Rectal smooth muscle tissue (tissue), 1 donor: Measurements from ENCODE around the gene PRSS21.

Experiments
- H3K27ac ChIP-seq: one replicate; pipeline ENCODE4 v1.7.0; 2013; ENCODE audit warnings: low read depth, low read length, inconsistent platforms
- H3K27me3 ChIP-seq: one replicate; pipeline ENCODE4 v1.7.0; 2013; ENCODE audit warnings: low read length; ENCODE audit not compliant: control insufficient read depth, insufficient read depth
- H3K36me3 ChIP-seq: one replicate; pipeline ENCODE4 v1.7.0; 2013; ENCODE audit warnings: low read length; ENCODE audit not compliant: control insufficient read depth, insufficient read depth
- H3K4me1 ChIP-seq: one replicate; pipeline ENCODE4 v1.7.0; 2013; ENCODE audit warnings: low read length; ENCODE audit not compliant: control insufficient read depth, insufficient read depth
- H3K4me3 ChIP-seq: one replicate; pipeline ENCODE4 v1.7.0; 2013; ENCODE audit warnings: low read length
- H3K9ac ChIP-seq: one replicate; pipeline ENCODE4 v1.7.0; 2013; ENCODE audit warnings: low read length

Gene PRSS21

DNA sequence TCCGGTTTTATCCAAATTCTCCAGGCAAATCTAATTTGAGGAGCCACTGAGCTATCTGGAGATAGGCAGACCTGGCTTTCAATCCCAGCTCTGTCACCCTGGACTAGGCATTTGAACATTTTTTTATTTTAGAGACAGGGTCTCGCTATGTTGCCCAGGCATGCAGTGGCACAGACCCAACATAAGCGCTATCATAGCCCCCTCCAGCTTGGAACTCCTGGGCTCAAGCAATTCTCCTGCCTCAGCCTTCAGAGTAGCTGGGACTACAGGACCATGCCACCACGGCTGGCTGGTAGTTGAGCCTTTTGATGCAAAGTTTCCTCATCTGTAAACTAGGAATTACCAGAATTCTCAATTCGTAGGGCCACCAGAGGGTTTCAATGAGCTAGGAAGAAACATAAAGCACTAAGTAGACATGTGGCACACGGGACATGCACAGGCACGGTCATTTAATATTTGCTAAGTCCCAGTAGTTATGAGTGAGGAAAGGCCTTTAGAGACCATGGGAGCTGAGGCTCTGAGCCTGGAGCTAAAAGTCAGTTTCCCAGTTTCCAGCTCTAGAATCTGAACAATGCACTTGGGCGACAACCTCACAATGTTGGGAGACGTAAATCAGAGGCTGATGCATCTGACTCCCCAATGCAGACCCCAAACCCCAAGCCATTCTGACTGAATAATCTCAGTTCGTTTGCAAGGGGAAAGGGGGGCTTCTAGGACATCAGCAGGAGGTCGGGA is 41.1 kb upstream of the PRSS21 start:
- H3K9ac ChIP-seq: peak overlapping the region; percentile 28
- peak overlapping the region; percentile 77 for H3K4me3 ChIP-seq
- peaks cover 3% of the 10 kb centered on the region for H3K4me1 ChIP-seq
- H3K36me3 ChIP-seq: peaks cover 22% of the 10 kb centered on the region
- H3K27me3 ChIP-seq: no peaks in the 10 kb centered on the region
- no peak overlapping the region for H3K27ac ChIP-seq

DNA sequence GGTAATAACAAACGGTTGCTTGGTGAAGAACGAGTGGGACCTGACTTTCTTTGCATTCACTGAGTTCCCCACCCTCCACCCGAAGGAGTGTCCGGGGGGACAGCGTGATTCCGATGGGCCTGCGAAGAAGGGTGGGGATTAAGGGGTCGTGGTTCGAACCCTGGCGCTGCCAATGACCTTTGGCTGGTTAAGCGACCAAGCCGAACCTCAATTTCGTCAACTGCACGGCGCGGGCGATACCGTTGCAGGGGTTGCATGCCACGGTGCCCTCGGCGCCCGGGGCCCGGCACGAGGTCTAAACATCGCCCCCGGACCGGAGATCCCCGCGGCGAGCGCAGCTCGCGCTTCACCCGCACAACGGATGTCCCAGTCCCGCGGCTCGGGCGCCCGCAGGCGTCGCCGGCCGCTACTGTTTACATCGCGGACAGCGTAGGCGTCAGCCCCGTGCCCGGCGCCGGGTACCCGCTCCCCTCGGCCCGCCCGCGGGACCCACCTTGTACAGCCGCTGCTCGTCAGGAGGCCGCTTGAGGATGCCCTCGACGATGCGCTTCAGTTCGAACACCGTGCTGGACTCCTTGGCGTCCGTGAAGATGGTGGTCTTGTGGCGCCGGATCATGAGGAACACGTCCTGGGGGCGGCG is 40.4 kb upstream of the PRSS21 start:
- peaks cover 22% of the 10 kb centered on the region for H3K36me3 ChIP-seq
- peak overlapping the region; percentile 72 for H3K27ac ChIP-seq
- H3K4me1 ChIP-seq: peaks cover 3% of the 10 kb centered on the region
- H3K27me3 ChIP-seq: no peaks in the 10 kb centered on the region
- H3K9ac ChIP-seq: peak overlapping the region; percentile 28
- peak overlapping the region; percentile 77 for H3K4me3 ChIP-seq

DNA sequence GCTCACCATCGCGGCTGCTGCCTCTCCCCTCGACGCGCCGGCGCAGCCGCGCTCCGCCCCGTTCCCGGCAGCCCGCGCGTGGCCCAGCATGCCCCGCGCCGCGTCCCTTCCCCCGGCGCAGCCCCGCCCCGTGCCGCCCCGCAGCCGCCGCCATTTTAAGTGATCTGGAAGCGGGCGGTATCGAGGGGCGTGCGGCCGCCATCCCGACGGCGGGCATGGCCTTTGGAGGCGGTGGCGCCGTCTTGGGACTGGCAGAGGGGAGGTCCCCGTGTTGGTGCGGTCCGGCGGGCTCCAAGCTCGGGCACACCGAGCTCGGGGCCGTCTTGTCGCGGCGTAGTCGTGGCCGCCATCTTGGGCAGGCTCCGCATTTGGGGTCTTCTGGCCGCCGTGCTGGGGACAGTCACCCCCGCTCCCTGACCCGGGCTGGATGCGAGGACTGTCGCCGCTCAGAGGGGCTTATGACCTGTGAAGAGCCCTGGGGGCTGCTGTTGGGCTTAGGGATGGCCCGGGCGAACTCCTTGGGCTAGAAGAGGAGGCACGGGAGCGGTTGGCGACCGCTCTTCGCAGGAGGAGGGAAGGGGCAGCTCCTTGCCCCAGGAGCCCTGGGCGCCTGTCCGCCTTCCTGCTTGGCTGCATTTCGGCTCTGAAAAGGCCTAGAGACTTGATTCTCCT is 39.7 kb upstream of the PRSS21 start, which contains the start of gene ELOB:
Gene ELOB (minus strand): TSS at position 50 of the 672 bp plus-strand sequence. CDS start 41 bp downstream, at position 9.
- H3K27me3 ChIP-seq: no peaks in the 10 kb centered on the region
- peak within 1 kb of the TSS; percentile 100 for H3K27ac ChIP-seq
- peak within 1 kb of the TSS; percentile 95 for H3K4me3 ChIP-seq
- peak within 1 kb of the TSS; percentile 100 for H3K9ac ChIP-seq
- H3K4me1 ChIP-seq: peaks cover 3% of the 10 kb centered on the region
- H3K36me3 ChIP-seq: peaks cover 19% of the 10 kb centered on the region

DNA sequence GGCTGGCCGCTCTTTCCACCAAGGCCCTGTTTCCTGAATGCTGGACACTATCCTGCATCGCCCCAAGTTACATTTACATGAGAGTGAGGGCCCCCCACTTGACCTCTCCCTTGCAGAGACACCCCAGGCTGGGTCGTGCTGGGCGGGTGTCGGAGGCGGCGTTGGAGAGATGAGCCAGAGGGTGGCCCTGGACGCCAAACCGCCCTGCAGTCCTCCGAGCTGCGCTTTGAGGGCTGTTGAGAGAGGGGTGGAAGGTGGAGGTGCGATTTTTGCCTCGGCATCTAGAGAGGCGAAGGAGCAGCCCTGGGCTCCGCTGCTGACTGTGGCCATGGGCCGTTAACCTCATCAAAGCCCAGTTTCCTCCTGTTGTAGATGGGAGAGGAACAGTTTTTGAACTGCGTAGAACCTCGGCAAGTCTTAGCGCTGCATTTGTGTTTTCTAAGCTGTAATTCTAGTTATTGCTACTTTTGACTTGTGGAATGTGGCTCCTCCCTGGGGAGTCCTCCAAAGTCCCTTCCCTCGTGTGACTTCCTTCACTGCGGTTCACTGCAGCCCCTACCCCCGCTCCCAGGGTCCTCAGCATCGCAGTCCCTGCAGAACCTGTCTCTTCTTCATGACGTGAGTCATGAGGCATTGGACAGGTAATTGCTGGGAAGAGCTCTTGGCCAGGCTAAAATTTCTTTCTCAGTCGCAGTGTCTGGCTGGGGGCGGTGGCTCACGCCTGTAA is 39.0 kb upstream of the PRSS21 start:
- Histone ChIP-seq H3K4me1 (peaks cover 3% of the 10 kb centered on the region), H3K4me3 (peak overlapping the region; percentile 95), H3K36me3 (peaks cover 16% of the 10 kb centered on the region), H3K9ac (peak overlapping the region; percentile 100), H3K27me3 (no peaks in the 10 kb centered on the region), H3K27ac (peak overlapping the region; percentile 100)

DNA sequence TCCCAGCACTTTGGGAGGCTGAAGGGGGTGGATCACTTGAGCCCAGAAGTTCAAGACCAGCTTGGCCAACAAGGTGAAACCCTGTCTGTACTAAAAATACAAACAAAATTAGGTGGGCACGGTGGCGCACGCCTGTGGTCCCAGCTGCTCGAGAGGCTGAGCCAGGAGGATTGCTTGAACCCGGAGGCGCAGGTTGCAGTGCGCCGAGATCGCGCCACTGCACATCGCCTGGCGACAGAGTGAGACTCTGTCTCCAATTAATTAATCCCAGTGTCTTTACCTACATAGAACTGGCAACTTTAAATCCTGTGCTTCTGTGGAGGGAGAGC is 38.4 kb upstream of the PRSS21 start:
- Histone ChIP-seq H3K4me1 (peaks cover 3% of the 10 kb centered on the region), H3K4me3 (peak overlapping the region; percentile 95), H3K27ac (peak overlapping the region; percentile 100), H3K9ac (peak overlapping the region; percentile 100), H3K36me3 (peaks cover 11% of the 10 kb centered on the region), H3K27me3 (no peaks in the 10 kb centered on the region)

DNA sequence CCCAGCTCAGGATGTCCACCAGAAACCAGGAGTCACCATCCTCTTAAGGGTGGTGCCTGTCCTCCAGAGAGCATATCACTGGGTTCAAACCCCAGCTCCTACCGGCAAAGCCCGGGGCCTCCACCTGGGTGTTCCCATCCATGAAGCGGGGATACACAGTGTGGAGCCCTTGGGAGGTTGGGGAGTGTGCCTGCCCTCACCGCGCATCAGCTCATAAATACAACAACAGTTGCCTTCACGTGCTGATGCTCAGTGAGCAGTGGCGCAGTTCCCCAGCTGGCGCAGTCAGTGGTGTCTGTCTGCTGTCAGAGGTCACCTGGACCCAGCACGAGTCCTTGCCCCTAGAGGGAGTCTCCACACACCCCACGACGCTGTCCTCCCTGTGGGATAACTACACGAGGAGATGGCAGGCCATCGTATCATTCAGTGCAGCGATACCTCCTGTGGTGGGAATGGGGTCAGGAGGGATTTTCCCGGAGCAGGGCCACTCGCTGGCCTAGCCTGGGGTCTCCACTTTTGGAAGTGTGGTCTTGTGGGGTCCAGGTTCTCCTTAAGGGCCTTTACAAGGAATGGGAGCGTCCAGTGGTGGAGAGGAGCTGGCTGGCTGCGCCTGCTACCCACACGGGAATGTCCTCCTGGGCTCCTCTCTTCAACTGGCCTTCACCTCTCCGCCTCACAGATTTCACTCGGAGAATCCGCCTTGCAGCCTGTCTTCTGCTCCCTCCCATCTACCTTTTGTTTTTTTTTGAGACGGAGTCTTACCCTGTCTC is 37.7 kb upstream of the PRSS21 start:
- no peaks in the 10 kb centered on the region for H3K27me3 ChIP-seq
- H3K4me3 ChIP-seq: no peak overlapping the region

DNA sequence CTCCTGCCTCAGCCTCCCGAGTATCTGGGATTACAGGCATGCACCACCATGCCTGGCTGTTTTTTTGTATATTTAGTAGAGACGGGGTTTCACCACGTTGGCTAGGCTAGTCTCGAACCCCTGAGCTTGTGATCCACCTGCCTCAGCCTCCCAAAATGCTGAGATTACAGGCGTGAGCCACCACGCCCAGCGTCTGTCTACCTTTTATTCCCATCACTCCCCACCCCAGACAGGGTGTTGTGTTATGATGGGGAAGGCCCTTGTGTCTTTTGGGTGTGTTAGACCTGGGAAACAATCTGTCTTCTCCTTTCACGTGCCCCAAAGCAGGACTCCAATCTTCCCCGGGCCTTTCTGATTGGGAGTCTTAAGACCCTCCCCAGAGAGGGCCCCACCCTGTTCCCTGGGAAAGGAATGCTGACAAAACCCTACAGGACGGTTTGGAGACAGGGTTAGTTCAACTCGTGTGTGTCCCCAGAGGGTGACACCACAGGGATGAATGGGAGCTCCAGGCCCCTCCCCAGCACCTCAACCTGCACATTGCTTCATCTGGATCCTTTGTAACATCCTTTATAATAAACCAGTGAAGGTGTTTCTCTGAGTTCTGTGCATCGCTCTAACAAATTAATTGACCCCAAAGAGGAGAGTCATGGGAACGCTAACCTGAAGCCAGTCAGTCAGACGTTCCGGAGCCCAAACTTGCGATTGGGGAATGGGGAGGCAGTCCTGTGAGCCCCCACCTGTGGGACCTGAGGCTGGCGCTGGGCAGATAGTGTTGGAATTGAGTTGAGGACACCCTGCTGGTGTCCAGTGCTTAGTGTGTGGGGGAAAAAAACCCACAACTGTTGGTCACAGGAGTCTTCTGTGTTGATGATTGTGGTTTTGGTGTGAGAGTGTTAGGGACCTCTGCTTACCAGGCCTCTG is 36.8 kb upstream of the PRSS21 start:
- no peak overlapping the region for H3K27ac ChIP-seq
- no peaks in the 10 kb centered on the region for H3K36me3 ChIP-seq
- H3K9ac ChIP-seq: no peak overlapping the region
- H3K4me3 ChIP-seq: no peak overlapping the region
- peaks cover 4% of the 10 kb centered on the region for H3K27me3 ChIP-seq
- H3K4me1 ChIP-seq: peaks cover 3% of the 10 kb centered on the region

More for the DNA sequence above, 37.7 kb upstream of the PRSS21 start:
- Histone ChIP-seq H3K9ac (no peak overlapping the region), H3K36me3 (peaks cover 5% of the 10 kb centered on the region), H3K27ac (no peak overlapping the region), H3K4me1 (peaks cover 3% of the 10 kb centered on the region)

DNA sequence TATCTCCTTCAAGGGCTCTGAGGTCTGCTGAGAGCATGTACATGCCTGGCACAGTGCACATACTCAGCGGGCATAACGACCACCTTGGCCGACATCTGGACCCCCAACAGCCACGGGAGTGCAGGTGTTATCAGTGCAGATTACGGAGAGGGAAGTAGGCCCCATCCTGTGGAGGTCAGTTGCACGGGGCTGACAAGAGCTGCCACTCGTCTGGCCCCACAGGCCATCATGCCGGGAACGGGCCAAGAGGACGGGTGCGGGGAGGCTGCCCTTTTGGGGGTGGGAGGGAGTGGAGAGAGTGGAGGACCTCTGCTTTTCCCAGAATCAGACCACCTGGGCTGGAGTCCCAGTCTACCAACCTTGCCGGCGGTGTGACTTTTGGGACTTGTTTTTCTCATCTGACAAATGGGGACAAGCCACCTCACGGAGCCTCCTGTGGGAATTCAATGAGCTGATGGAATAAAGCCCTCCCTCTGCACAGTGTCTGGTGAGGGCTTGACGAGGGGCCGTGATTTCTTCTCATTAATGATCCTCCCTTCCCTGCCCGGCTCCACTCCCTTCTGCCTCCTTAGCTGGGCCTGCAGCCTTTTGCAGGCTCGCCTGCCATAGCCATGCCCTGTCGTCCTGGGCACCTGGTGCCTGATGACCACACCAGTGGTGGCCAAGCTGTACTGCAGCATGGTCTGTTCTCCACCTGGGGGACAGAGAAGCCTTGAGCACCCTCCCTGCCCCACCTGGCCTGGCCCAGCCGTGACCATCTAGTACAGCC is 34.3 kb upstream of the PRSS21 start:
- no peak overlapping the region for H3K27ac ChIP-seq
- H3K9ac ChIP-seq: no peak overlapping the region
- H3K36me3 ChIP-seq: no peaks in the 10 kb centered on the region
- H3K4me1 ChIP-seq: peaks cover 3% of the 10 kb centered on the region
- peaks cover 16% of the 10 kb centered on the region for H3K27me3 ChIP-seq
- no peak overlapping the region for H3K4me3 ChIP-seq

DNA sequence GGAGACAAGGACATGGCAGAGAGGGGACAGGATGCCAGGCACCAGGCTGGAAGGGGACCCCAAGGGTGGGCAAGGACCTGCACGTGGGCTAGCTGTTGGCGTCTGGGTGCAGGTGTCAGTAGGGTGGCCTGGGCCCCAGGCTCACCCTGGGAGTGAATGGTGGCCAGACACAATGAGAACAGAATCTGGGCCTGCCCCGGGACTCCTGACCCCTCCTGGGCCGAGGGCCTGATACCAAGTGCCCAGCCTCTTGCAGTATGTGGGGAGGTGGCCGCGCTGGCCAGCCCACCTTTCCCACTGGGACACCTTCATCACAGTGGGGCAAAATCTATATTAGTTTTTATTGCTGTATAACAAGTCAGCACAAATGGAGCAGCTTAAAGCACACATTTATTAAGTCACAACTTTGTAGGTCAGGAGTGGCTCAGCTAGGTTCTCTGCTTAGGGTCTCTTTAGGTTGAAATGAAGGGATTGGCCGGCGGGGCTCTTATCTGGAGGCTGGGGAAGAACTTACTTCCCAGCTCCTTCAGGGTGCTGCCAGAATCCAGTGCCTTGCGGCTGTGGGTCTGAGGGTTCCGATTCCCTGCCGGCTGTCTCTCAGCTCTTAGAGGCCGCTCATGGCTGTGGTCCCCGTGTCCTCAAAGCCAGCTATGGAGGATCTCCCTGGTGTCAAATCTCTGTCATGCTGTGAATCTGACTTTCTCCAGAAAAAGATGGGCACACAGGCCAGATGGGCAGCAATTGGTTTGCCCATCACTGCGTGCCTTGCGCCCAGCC is 33.3 kb upstream of the PRSS21 start:
- no peaks in the 10 kb centered on the region for H3K4me1 ChIP-seq
- peaks cover 19% of the 10 kb centered on the region for H3K27me3 ChIP-seq
- no peaks in the 10 kb centered on the region for H3K36me3 ChIP-seq
- H3K9ac ChIP-seq: no peak overlapping the region
- H3K4me3 ChIP-seq: no peak overlapping the region
- H3K27ac ChIP-seq: no peak overlapping the region
